A549 treated with CpdA at 1 μM for 4 hours (cell line): Measurements from ENCODE around the gene AMY2B. TPM values are rescaled to one million over a fixed set of nuclear protein-coding genes. Genes with fewer than 3 reads are reported as not detected.

Source experiments
- total RNA-seq: library from RNA; stranded (reverse); fragments of 200-300 nt; extraction: Qiagen RNA extraction; gene quantifications from 5 replicates; pipeline ENCODE4 v1.2.3, GENCODE V29; 2022; ENCODE audit warnings: low read depth

AMY2B gene
- 0.35 to 0.84 TPM (median 0.40 TPM) in 5 replicates for total RNA-seq

DNA sequence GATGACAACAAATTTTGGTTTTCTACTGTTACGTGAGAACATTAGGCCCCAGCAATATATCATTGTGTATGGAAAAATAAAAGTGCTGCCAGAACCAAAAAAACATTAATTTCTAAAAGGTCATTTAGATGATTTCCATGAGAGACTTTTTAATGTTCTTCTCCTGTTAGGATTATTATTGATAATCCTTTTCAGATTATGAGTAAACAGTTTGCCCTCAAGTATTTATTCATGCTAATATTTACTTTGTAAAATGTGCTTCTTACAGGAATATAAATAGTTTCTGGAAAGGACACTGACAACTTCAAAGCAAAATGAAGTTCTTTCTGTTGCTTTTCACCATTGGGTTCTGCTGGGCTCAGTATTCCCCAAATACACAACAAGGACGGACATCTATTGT lies at the start of gene AMY2B:
Gene AMY2B (plus strand): TSS at position 301 of the 400 bp plus-strand sequence. CDS start 14 bp downstream, at position 315.

GRCh38 chr1:103525607-103526507 lies 45.5 kb upstream of the AMY2B start, which contains the start of gene RNPC3:
Gene RNPC3, plus strand, starts transcription at chr1:103525699. Its CDS starts 372 bp downstream, at chr1:103526071.

GRCh38 chr1:103616994-103617477 lies 45.6 kb downstream of the AMY2B start, which contains the start of gene AMY2A:
Gene AMY2A, plus strand, starts transcription at chr1:103617427. Its CDS starts 14 bp downstream, at chr1:103617441.

Other genes starting within 250 kb of the AMY2B start
- 5.4 to 7.6 TPM (median 5.9 TPM) in 5 replicates for gene RNPC3, start 45.9 kb upstream of the AMY2B start, total RNA-seq
- not detected in 5 replicates for gene AMY2A, start 45.8 kb downstream of the AMY2B start, total RNA-seq
- gene AMY1A, start 84.2 kb downstream of the AMY2B start, total RNA-seq, result not detected in 5 replicates
- gene AMY1B, start 124.6 kb downstream of the AMY2B start, total RNA-seq, result not detected in 5 replicates
- gene AMY1C, start 178.3 kb downstream of the AMY2B start, total RNA-seq, result not detected in 5 replicates